HepG2 (cell line): ENCODE data around the gene SLC26A9. TPM values are rescaled to one million over a fixed set of nuclear protein-coding genes. Genes with fewer than 3 reads are reported as not detected.

Experiments
- ATAC-seq: fragments of 200-7000 bp; cut with Tn5 transposase; 3 replicates; pipeline ENCODE4 v1.9.1; 2020; ENCODE audit warnings: mild to moderate bottlenecking, moderate library complexity
- BruUV-seq: library from RNA; stranded (reverse); fragments of 400-500 nt; replicated peaks from 2 replicates; lab custom pipeline; 2021; lab: Mats Ljungman, UMichigan
- CTCF ChIA-PET: fragments of 300-600 bp; formaldehyde crosslinking; extraction: SDS; loops from one replicate; lab custom pipeline; 2021; ENCODE audit warnings: low total read pairs, inconsistent platforms, low intra/inter-chr PET ratio; lab: Yijun Ruan, JAX
- POLR2A ChIA-PET: fragments of 350-600 bp; sonication (Branson Sonifier 250); formaldehyde crosslinking; loops from one replicate; lab custom pipeline; 2020; ENCODE audit warnings: antibody characterized with exemption, inconsistent platforms; lab: Yijun Ruan, JAX
- DNase-seq: peaks from one replicate; pipeline ENCODE4 v3.0.0-alpha.2; 2015; ENCODE audit warnings: low spot score
- FAIRE-seq: peaks from 3 replicates; lab custom pipeline; 2011; peaks lifted over from hg19 to GRCh38; lab: Jason Lieb, UNC
- H2AFZ ChIP-seq: one replicate; pipeline ENCODE4 v1.6.1; 2011; ENCODE audit warnings: low read length, inconsistent platforms
- H3K27ac ChIP-seq: fragments of 300-600 bp; 3 replicates; pipeline ENCODE4 v1.8.0; 2011; ENCODE audit warnings: mixed run types, mild to moderate bottlenecking, mixed read lengths, low read length, inconsistent platforms; ENCODE audit not compliant: insufficient read depth; ENCODE audit errors: extremely low read length
- H3K27me3 ChIP-seq, 2 experiments: fragments of 200-600 bp in 1 of 2; 2 replicates in 1 of 2; 3 replicates in 1 of 2; pipeline versions ENCODE4 v1.6.0 to v1.8.0; 2011; ENCODE audit warnings: low read length in 2 of 2, mild to moderate bottlenecking in 2 of 2, moderate library complexity in 2 of 2, inconsistent platforms in 1 of 2; ENCODE audit not compliant: insufficient read depth in 2 of 2, control insufficient read depth in 1 of 2
- H3K36me3 ChIP-seq, 2 experiments: fragments of 200-600 bp in 1 of 2; replicated peaks in 1 of 2; 2 replicates in 1 of 2; 3 replicates in 1 of 2; pipeline versions ENCODE4 v1.5.1 to v1.8.0; 2011; ENCODE audit warnings: low read length in 2 of 2, inconsistent platforms in 1 of 2; ENCODE audit not compliant: insufficient read depth in 2 of 2, control insufficient read depth in 1 of 2
- H3K4me1 ChIP-seq: 2 replicates; pipeline ENCODE4 v1.5.1; 2012; ENCODE audit warnings: low read length, inconsistent platforms; ENCODE audit not compliant: insufficient read depth
- H3K4me2 ChIP-seq: 2 replicates; pipeline ENCODE4 v1.6.0; 2011; ENCODE audit warnings: low read depth, low read length, inconsistent platforms
- H3K4me3 ChIP-seq, 3 experiments: fragments of 200-600 bp in 1 of 3; sonication (generic), shearing (Covaris generic) in 1 of 3; replicated peaks in 1 of 3; 2 replicates each; pipeline ENCODE4 v1.5.1; 2011 to 2016; ENCODE audit warnings: low read length in 3 of 3, inconsistent platforms in 2 of 3, low read depth in 2 of 3, mild to moderate bottlenecking in 2 of 3, control low read depth in 1 of 3, mixed read lengths in 1 of 3; ENCODE audit not compliant: insufficient read depth in 1 of 3
- H3K79me2 ChIP-seq: one replicate; pipeline ENCODE4 v1.6.1; 2011; ENCODE audit warnings: low read length, inconsistent platforms; ENCODE audit not compliant: insufficient read depth
- H3K9ac ChIP-seq: 2 replicates; pipeline ENCODE4 v1.6.0; 2011; ENCODE audit warnings: mild to moderate bottlenecking, low read depth, low read length, inconsistent platforms; ENCODE audit not compliant: insufficient read depth
- H3K9me3 ChIP-seq: 2 replicates; pipeline ENCODE4 v1.5.1; 2012; ENCODE audit warnings: mild to moderate bottlenecking, low read length
- H4K20me1 ChIP-seq: 2 replicates; pipeline ENCODE4 v1.6.0; 2011; ENCODE audit warnings: inconsistent platforms, mild to moderate bottlenecking, low read length, moderate library complexity; ENCODE audit not compliant: insufficient read depth
- ARID2 ChIP-seq: sonication (generic); formaldehyde crosslinking; IDR thresholded peaks from 2 replicates; pipeline ENCODE4 v1.8.1; 2022; ENCODE audit warnings: mild to moderate bottlenecking, missing genetic modification reagents, borderline replicate concordance
- ARID3A ChIP-seq: IDR thresholded peaks from 2 replicates; pipeline ENCODE4 v1.6.1; 2012; ENCODE audit warnings: low read depth, low read length, improper control_type of control experiment
- CHCHD3 ChIP-seq: sonication (generic); formaldehyde crosslinking; IDR thresholded peaks from 2 replicates; pipeline ENCODE4 v1.8.0; 2022; ENCODE audit warnings: mild to moderate bottlenecking, missing genetic modification reagents, moderate library complexity
- HMG20B ChIP-seq: conservative IDR thresholded peaks from 2 replicates; pipeline ENCODE4 v1.6.1; 2016; ENCODE audit warnings: missing genetic modification reagents, missing compliant biosample characterization
- IKZF1 ChIP-seq: fragments of 450-650 bp; IDR thresholded peaks from 2 replicates; pipeline ENCODE4 v1.7.1; 2016
- ISL2 ChIP-seq: sonication (generic); formaldehyde crosslinking; IDR thresholded peaks from 2 replicates; pipeline ENCODE4 v1.5.0; 2020; ENCODE audit warnings: missing genetic modification reagents
- MAFF ChIP-seq: IDR thresholded peaks from 2 replicates; pipeline ENCODE4 v1.6.1; 2011; ENCODE audit warnings: low read depth, low read length, improper control_type of control experiment
- MTERF4 ChIP-seq: sonication (generic); formaldehyde crosslinking; IDR thresholded peaks from 2 replicates; pipeline ENCODE4 v1.8.0; 2023; ENCODE audit warnings: mild to moderate bottlenecking, missing genetic modification reagents
- MYPOP ChIP-seq: sonication (generic); formaldehyde crosslinking; IDR thresholded peaks from 2 replicates; pipeline ENCODE4 v1.8.1; 2023; ENCODE audit warnings: mild to moderate bottlenecking, moderate library complexity, missing genetic modification reagents
- POGK ChIP-seq: sonication (generic); formaldehyde crosslinking; conservative IDR thresholded peaks from 2 replicates; pipeline ENCODE4 v1.8.0; 2022; ENCODE audit warnings: mild to moderate bottlenecking, moderate library complexity, missing genetic modification reagents
- POLR2AphosphoS5 ChIP-seq: IDR thresholded peaks from 2 replicates; pipeline ENCODE4 v1.6.1; 2012; ENCODE audit warnings: low read depth, low read length
- RFX1 ChIP-seq: fragments of 450-650 bp; IDR thresholded peaks from 2 replicates; pipeline ENCODE4 v1.6.1; 2017
- RFX5 ChIP-seq: IDR thresholded peaks from 2 replicates; pipeline ENCODE4 v1.6.1; 2011; ENCODE audit warnings: low read depth, low read length, improper control_type of control experiment
- ZNF3 ChIP-seq: IDR thresholded peaks from 2 replicates; pipeline ENCODE4 v1.7.0; 2017; ENCODE audit warnings: inconsistent platforms
- ZNF780A ChIP-seq: sonication (generic); formaldehyde crosslinking; IDR thresholded peaks from 2 replicates; pipeline ENCODE4 v1.8.0; 2022; ENCODE audit warnings: mild to moderate bottlenecking, missing genetic modification reagents, moderate library complexity
- WGBS: methylation state at CpG from one replicate; pipeline ENCODE4 v1.1.6; 2017; ENCODE audit warnings: low lambda C conversion rate; 5-methylcytosine and 5-hydroxymethylcytosine counted together
- in situ Hi-C: cut with HindIII; loops from 2 replicates; pipeline ENCODE4 v1.10.0; 2017; ENCODE audit warnings: low pct_unique_long_range_greater_than_20kb; ENCODE audit not compliant: extremely low pct_ligation_motif_present
- intact Hi-C: fragments of 100-400 bp; cut with micrococcal nuclease; formaldehyde crosslinking; loops from one replicate; pipeline ENCODE4 v1.10.0; 2022; ENCODE audit not compliant: unreplicated experiment
- polyA plus RNA-seq, 8 experiments: library from polyadenylated mRNA; depleted of rRNA in 3 of 8; stranded (reverse) in 7 of 8; unstranded in 1 of 8; fragments of >200 nt; fragmentation: Illumina TruSeq in 4 of 8; extraction: Trizol in 4 of 8; gene quantifications; 2 replicates each; pipeline versions ENCODE4 v1.2.1 to v1.2.3, GENCODE V29; 2011 to 2016; ENCODE audit warnings: low read depth in 4 of 8, missing spikeins in 1 of 8, mixed read lengths in 1 of 8; ENCODE audit not compliant: insufficient read depth in 1 of 8
- total RNA-seq, 5 experiments: library from RNA; depleted of rRNA; stranded (reverse); fragments of >200 nt; fragmentation: Illumina TruSeq; extraction: Trizol; gene quantifications; 2 replicates each; pipeline ENCODE4 v1.2.3, GENCODE V29; 2016; ENCODE audit warnings: low read depth in 1 of 5

The SLC26A9 gene
- total and polyA plus RNA-seq, 2 of the 13 experiments (the other 11 are each of a cell fraction or from before 2014, with no cell fraction given) = 0.11 to 0.15 TPM

GRCh38 chr1:205989786-205990185 is 46.5 kb upstream of the SLC26A9 start:
- no peak for TF ChIP-seq ARID3A
- TF ChIP-seq RFX5 = no peak
- no peak for TF ChIP-seq HMG20B (CRISPR knock-in tag)
- H3K4me1 ChIP-seq = 0 out of 2 replicates have a peak, but pooled peaks cover under 1% of the 10 kb centered on the region
- H4K20me1 ChIP-seq = no peaks in the 10 kb centered on the region
- H3K27me3 ChIP-seq = peaks cover 0 to 9% of the 10 kb centered on the region in 2 experiments; a peak in 2 of 5 replicates
- POLR2A ChIA-PET = no interaction called here
- H3K27ac ChIP-seq = no peak overlapping the region
- intact Hi-C loops (no loop called here), in situ Hi-C loops (no loop called here)
- H3K9me3 ChIP-seq = no peaks in the 10 kb centered on the region
- no peak overlapping the region for H3K4me2 ChIP-seq
- CTCF ChIA-PET = no interaction called here
- H3K9ac ChIP-seq = no peak overlapping the region
- ATAC-seq (no peak), FAIRE-seq (no peak), DNase-seq (no peak)
- H3K36me3 ChIP-seq = no peaks in the 10 kb centered on the region
- BruUV-seq = no TSS peak
- 36% methylated on average over 5 of the region's 5 CpGs for WGBS
- no peaks in the 10 kb centered on the region for H3K79me2 ChIP-seq
- H2AFZ ChIP-seq = no peak overlapping the region
- no peak overlapping the region for H3K4me3 ChIP-seq

- H3K27ac ChIP-seq = no peak overlapping the region
- no peak overlapping the region for H3K9ac ChIP-seq
- intact Hi-C loops (no loop called here), in situ Hi-C loops (no loop called here)
- H3K27me3 ChIP-seq = peaks cover 0 to 9% of the 10 kb centered on the region in 2 experiments; a peak in 2 of 5 replicates
- H2AFZ ChIP-seq = no peak overlapping the region
- H3K36me3 ChIP-seq = no peaks in the 10 kb centered on the region
- H3K9me3 ChIP-seq = no peaks in the 10 kb centered on the region
- no peaks in the 10 kb centered on the region for H3K79me2 ChIP-seq
- no peak for DNase-seq
- no peak for ATAC-seq
- no peaks in the 10 kb centered on the region for H4K20me1 ChIP-seq
- no peak overlapping the region for H3K4me2 ChIP-seq
- CTCF ChIA-PET = no interaction called here
- no peak overlapping the region for H3K4me3 ChIP-seq
- H3K4me1 ChIP-seq = peaks cover 12% of the 10 kb centered on the region
- BruUV-seq = no TSS peak
- FAIRE-seq = no peak
- 59% methylated on average over 11 of the region's 12 CpGs for WGBS
- POLR2A ChIA-PET = no interaction called here
- TF ChIP-seq POGK (CRISPR knock-in tag) (no peak), MYPOP (no peak), ARID2 (no peak), CHCHD3 (no peak), ZNF3 (CRISPR knock-in tag) (no peak), ZNF780A (CRISPR knock-in tag) (no peak), MAFF (no peak), POLR2AphosphoS5 (no peak), RFX1 (no peak), IKZF1 (no peak), ISL2 (no peak), MTERF4 (CRISPR knock-in tag) (no peak)
These were observed 45.3 kb upstream of the SLC26A9 start for GRCh38 chr1:205988585-205988995.
